Activated naive CD4-positive, alpha-beta T cell treated with anti-CD3 and anti-CD28 coated beads, Interleukin-2, amount 50 U/mL, for 72 hours (primary cell): Measurements from ENCODE around the gene MCHR1. TPM values are rescaled to one million over a fixed set of nuclear protein-coding genes. Genes with fewer than 3 reads are reported as not detected.
"Not testable (repeated sequence)": the region's sequence is repeated elsewhere in the genome, so short reads cannot be mapped to it uniquely, and the experiment has no call there.

Experiments
- ATAC-seq, 2 donors: fragments of 150-1000 bp; cut with Tn5 transposase; 2 replicates each; pipeline ENCODE4 v1.10.0; 2021; ENCODE audit warnings: mild to moderate bottlenecking in 2 of 2, moderate library complexity in 2 of 2
- DNase-seq, 2 donors: peaks; one replicate each; pipeline ENCODE4 v3.0.0; 2021 to 2022; ENCODE audit warnings: low spot score in 2 of 2
- H3K27ac Mint-ChIP-seq, 2 donors: one replicate each; pipeline ENCODE4 v1.8.0; 2022; ENCODE audit warnings: mild to moderate bottlenecking in 2 of 2, mixed read lengths in 2 of 2
- H3K36me3 Mint-ChIP-seq, 2 donors: one replicate each; pipeline ENCODE4 v1.8.0; 2022; ENCODE audit warnings: mixed read lengths in 2 of 2
- H3K9me3 Mint-ChIP-seq, 2 donors: one replicate each; pipeline ENCODE4 v1.8.0; 2022; ENCODE audit warnings: mixed read lengths in 2 of 2
- total RNA-seq, 2 donors: library from RNA; stranded (reverse); gene quantifications; one replicate each; pipeline ENCODE4 v1.2.3, GENCODE V29; 2022

The MCHR1 gene
- total RNA-seq, 2 donors from 2014 or later = not detected

- Mint-ChIP-seq H3K27ac (peak overlapping the region in 1 of 2 donors; percentile 2), H3K36me3 (peaks cover 0 to under 1% of the 10 kb centered on the region in 2 donors), H3K9me3 (peaks cover 0 to 1% of the 10 kb centered on the region in 2 donors)
- no peak for ATAC-seq
- DNase-seq = no peak
Measured at GRCh38 chr22:40708177-40708576, 28.9 kb downstream of the MCHR1 start.

GRCh38 chr22:40709752-40710413 lies 30.6 kb downstream of the MCHR1 start:
- no peaks in the 10 kb centered on the region for H3K36me3 Mint-ChIP-seq
- DNase-seq (no peak), ATAC-seq (no peak)
- H3K9me3 Mint-ChIP-seq = no peaks in the 10 kb centered on the region
- peak overlapping the region in 1 of 2 donors; percentile 79 for H3K27ac Mint-ChIP-seq

GRCh38 chr22:40712311-40712710 lies 33.0 kb downstream of the MCHR1 start:
- DNase-seq (no peak), ATAC-seq (no peak)
- Mint-ChIP-seq H3K9me3 (no peaks in the 10 kb centered on the region), H3K27ac (peak overlapping the region in 1 of 2 donors; percentile 79), H3K36me3 (no peaks in the 10 kb centered on the region)

- H3K36me3 Mint-ChIP-seq = no peaks in the 10 kb centered on the region
- DNase-seq (no peak), ATAC-seq (no peak)
- no peak overlapping the region for H3K27ac Mint-ChIP-seq
- H3K9me3 Mint-ChIP-seq = no peaks in the 10 kb centered on the region
Measured at GRCh38 chr22:40714499-40715337, 35.4 kb downstream of the MCHR1 start.

- no peaks in the 10 kb centered on the region for H3K9me3 Mint-ChIP-seq
- H3K27ac Mint-ChIP-seq = no peak overlapping the region
- no peaks in the 10 kb centered on the region for H3K36me3 Mint-ChIP-seq
- DNase-seq (no peak), ATAC-seq (no peak)
Measured at GRCh38 chr22:40716116-40716515, 36.8 kb downstream of the MCHR1 start.

GRCh38 chr22:40717657-40718056 lies 38.4 kb downstream of the MCHR1 start:
- H3K9me3 Mint-ChIP-seq, H3K27ac Mint-ChIP-seq, H3K36me3 Mint-ChIP-seq, ATAC-seq, DNase-seq: not testable (repeated sequence)

- DNase-seq = no peak
- H3K36me3 Mint-ChIP-seq = no peaks in the 10 kb centered on the region
- peak overlapping the region in 1 of 2 donors; percentile 30 for H3K27ac Mint-ChIP-seq
- no peak for ATAC-seq
- no peaks in the 10 kb centered on the region for H3K9me3 Mint-ChIP-seq
Measured at GRCh38 chr22:40718250-40719204, 39.2 kb downstream of the MCHR1 start.

GRCh38 chr22:40719599-40719998 lies 40.3 kb downstream of the MCHR1 start:
- no peaks in the 10 kb centered on the region for H3K9me3 Mint-ChIP-seq
- DNase-seq (no peak), ATAC-seq (no peak)
- no peaks in the 10 kb centered on the region for H3K36me3 Mint-ChIP-seq
- H3K27ac Mint-ChIP-seq = no peak overlapping the region

GRCh38 chr22:40720156-40720537 lies 40.9 kb downstream of the MCHR1 start:
- H3K9me3 Mint-ChIP-seq, H3K36me3 Mint-ChIP-seq, DNase-seq, ATAC-seq: not testable (repeated sequence)
- H3K27ac Mint-ChIP-seq = peak overlapping the region in 1 of 2 donors; percentile 61

- H3K27ac Mint-ChIP-seq = no peak overlapping the region
- peaks cover 0 to 4% of the 10 kb centered on the region in 2 donors for H3K36me3 Mint-ChIP-seq
- peaks cover 0 to 4% of the 10 kb centered on the region in 2 donors for H3K9me3 Mint-ChIP-seq
- ATAC-seq (no peak), DNase-seq (no peak)
Measured at GRCh38 chr22:40720538-40721256, 41.4 kb downstream of the MCHR1 start.

GRCh38 chr22:40721266-40721665 lies 42.0 kb downstream of the MCHR1 start:
- no peak for DNase-seq
- H3K27ac Mint-ChIP-seq = no peak overlapping the region
- H3K36me3 Mint-ChIP-seq = peaks cover 0 to 4% of the 10 kb centered on the region in 2 donors
- ATAC-seq = peak in 1 of 2 donors; percentile 7
- H3K9me3 Mint-ChIP-seq = peaks cover 0 to 4% of the 10 kb centered on the region in 2 donors

GRCh38 chr22:40723396-40723933 lies 44.2 kb downstream of the MCHR1 start:
- no peak for ATAC-seq
- Mint-ChIP-seq H3K36me3 (peaks cover 4 to 5% of the 10 kb centered on the region in 2 donors), H3K9me3 (peaks cover 0 to 4% of the 10 kb centered on the region in 2 donors), H3K27ac (peak overlapping the region in 1 of 2 donors; percentile 51)
- no peak for DNase-seq

GRCh38 chr22:40726514-40726913 lies 47.2 kb downstream of the MCHR1 start:
- H3K36me3 Mint-ChIP-seq = peaks cover 4 to 15% of the 10 kb centered on the region in 2 donors

GRCh38 chr22:40727070-40727963 lies 48.0 kb downstream of the MCHR1 start:
- Mint-ChIP-seq H3K27ac (peak overlapping the region; percentile 82 to 97), H3K9me3 (peaks cover 0 to 4% of the 10 kb centered on the region in 2 donors), H3K36me3 (peaks cover 4 to 15% of the 10 kb centered on the region in 2 donors)
- ATAC-seq = peak; percentile 6 to 40
- no peak for DNase-seq

More at GRCh38 chr22:40726514-40726913, 47.2 kb downstream of the MCHR1 start:
- ATAC-seq (peak; percentile 66 to 78), DNase-seq (peak in 1 of 2 donors; percentile 33)
- H3K9me3 Mint-ChIP-seq = peaks cover 0 to 4% of the 10 kb centered on the region in 2 donors
- H3K27ac Mint-ChIP-seq = peak overlapping the region; percentile 82 to 97
